IPS DF 6.9 (cell line): ENCODE results near the gene ACAA1.

Experiments
- DNase-seq: peaks from one replicate; pipeline ENCODE4 v3.0.0-alpha.2; 2013; ENCODE audit warnings: low read depth, low spot score
- H3K27ac ChIP-seq: one replicate; pipeline ENCODE4 v1.5.1; 2013; ENCODE audit warnings: low read length, control low read depth
- H3K27me3 ChIP-seq: 2 replicates; pipeline ENCODE4 v1.6.1; 2013; ENCODE audit warnings: mild to moderate bottlenecking, low read length; ENCODE audit not compliant: control insufficient read depth, insufficient read depth
- H3K36me3 ChIP-seq: 2 replicates; pipeline ENCODE4 v1.6.1; 2013; ENCODE audit warnings: low read length; ENCODE audit not compliant: control insufficient read depth, insufficient read depth
- H3K4me1 ChIP-seq: 2 replicates; pipeline ENCODE4 v1.6.1; 2013; ENCODE audit warnings: low read length; ENCODE audit not compliant: control insufficient read depth, insufficient read depth
- H3K4me3 ChIP-seq: 2 replicates; pipeline ENCODE4 v1.5.1; 2013; ENCODE audit warnings: mild to moderate bottlenecking, low read length
- H3K9me3 ChIP-seq: 2 replicates; pipeline ENCODE4 v1.6.1; 2013; ENCODE audit warnings: low read length, inconsistent platforms; ENCODE audit not compliant: control insufficient read depth, insufficient read depth
- WGBS: extraction: QIAGEN DNeasy Blood & Tissue Kit; methylation state at CpG from one replicate; pipeline ENCODE4 v1.1.7; 2013; ENCODE audit warnings: mixed read lengths, missing lambda C conversion rate; ENCODE audit not compliant: insufficient read length, insufficient coverage; 5-methylcytosine and 5-hydroxymethylcytosine counted together

Gene ACAA1

DNA sequence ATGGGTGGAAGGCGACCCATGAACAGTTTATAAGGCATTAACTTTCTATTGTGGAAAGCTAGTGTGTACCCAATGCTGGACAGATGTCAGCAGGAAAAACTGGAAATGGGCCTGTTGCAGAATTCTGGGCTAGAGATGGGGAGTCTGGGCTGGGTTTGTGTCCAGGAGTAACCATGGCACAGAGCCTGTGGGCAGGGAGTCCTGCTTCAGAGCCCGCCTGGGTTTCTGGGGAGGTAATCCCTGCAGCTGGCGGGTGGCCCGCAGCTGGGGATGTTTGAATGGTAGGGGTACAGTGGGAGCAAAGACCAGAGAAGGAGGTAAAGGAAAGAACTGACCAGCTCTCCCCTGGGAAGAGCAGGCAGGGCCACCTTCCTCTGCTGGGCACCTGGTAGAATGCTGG is 25.7 kb downstream of the ACAA1 start:
- no peak for DNase-seq
- H3K36me3 ChIP-seq = no peaks in the 10 kb centered on the region
- no CpG with 5 or more reads among the region's 4 CpGs for WGBS
- no peaks in the 10 kb centered on the region for H3K9me3 ChIP-seq
- no peak overlapping the region for H3K27ac ChIP-seq
- no peak overlapping the region for H3K4me3 ChIP-seq
- no peaks in the 10 kb centered on the region for H3K4me1 ChIP-seq
- no peaks in the 10 kb centered on the region for H3K27me3 ChIP-seq

DNA sequence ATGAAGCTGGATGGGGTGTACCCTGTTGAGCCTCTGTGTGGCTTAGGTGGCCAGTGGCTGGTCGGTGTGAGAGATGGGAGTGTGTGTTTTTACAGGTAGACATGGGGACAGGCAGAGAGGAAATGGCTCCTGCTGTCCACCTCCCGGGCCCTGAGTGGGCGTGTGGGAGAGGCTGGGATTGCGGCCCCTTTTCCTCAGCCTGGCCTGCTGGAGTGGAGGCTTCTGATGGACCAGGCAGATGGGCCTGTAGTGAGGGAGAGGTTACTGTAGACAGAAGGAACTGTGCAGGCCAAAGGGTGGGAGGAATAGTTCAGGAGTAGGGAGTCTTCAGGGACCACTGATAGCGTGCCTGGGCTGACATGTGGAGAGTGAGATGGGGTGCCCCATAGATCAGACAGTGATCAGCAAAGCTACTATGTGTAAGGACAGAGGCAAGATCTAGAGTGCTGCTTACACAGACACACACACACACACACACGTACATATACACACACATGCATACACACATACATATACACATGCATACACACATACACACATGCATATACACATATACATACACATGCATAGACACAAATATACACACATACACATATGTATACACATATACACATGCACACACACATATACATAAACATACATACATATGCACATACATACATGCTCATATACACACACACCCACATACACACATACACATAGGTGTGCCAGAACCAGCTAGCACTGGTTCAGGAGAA is 26.4 kb downstream of the ACAA1 start:
- no peak for DNase-seq
- Histone ChIP-seq H3K27me3 (no peaks in the 10 kb centered on the region), H3K4me1 (no peaks in the 10 kb centered on the region), H3K27ac (no peak overlapping the region), H3K9me3 (no peaks in the 10 kb centered on the region), H3K4me3 (no peak overlapping the region), H3K36me3 (no peaks in the 10 kb centered on the region)
- WGBS = no CpG with 5 or more reads among the region's 6 CpGs

DNA sequence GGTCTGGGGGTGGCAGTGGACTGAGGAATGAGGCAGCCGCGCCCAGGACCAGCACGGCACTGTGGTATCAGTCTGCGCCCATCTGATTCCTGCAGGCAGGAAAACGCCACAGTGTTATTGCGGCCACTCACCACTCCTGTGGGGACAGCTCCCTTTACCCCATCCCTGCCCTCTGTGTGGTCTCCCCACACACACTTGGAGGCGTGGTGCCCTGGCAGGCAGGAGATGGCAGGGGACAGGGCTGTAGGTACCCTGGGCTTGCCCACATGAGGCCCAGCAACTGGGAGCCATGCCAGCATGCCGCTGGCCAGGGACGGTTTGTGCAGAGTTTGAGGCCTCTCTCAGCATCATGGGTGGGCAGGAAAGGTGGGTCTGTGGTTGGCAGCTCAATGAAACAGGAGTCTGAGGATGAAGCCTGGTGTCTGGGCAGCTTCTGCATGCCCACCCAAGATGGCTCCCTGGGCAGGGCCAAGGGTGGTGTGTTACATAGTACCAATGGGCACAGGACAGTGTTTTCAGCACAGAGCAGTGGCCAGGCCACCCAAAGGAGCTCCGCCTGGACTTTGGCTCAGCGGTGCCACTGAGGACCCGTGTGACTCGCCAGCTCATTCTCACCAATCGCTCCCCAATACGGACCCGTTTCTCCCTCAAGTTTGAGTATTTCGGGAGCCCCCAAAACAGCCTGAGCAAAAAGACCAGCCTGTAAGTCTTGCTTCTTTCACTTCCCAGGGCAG is 27.2 kb downstream of the ACAA1 start:
- no peak overlapping the region for H3K27ac ChIP-seq
- no peaks in the 10 kb centered on the region for H3K4me1 ChIP-seq
- WGBS = no CpG with 5 or more reads among the region's 17 CpGs
- H3K9me3 ChIP-seq = no peaks in the 10 kb centered on the region
- DNase-seq = no peak
- no peaks in the 10 kb centered on the region for H3K27me3 ChIP-seq
- H3K36me3 ChIP-seq = no peaks in the 10 kb centered on the region
- H3K4me3 ChIP-seq = no peak overlapping the region

DNA sequence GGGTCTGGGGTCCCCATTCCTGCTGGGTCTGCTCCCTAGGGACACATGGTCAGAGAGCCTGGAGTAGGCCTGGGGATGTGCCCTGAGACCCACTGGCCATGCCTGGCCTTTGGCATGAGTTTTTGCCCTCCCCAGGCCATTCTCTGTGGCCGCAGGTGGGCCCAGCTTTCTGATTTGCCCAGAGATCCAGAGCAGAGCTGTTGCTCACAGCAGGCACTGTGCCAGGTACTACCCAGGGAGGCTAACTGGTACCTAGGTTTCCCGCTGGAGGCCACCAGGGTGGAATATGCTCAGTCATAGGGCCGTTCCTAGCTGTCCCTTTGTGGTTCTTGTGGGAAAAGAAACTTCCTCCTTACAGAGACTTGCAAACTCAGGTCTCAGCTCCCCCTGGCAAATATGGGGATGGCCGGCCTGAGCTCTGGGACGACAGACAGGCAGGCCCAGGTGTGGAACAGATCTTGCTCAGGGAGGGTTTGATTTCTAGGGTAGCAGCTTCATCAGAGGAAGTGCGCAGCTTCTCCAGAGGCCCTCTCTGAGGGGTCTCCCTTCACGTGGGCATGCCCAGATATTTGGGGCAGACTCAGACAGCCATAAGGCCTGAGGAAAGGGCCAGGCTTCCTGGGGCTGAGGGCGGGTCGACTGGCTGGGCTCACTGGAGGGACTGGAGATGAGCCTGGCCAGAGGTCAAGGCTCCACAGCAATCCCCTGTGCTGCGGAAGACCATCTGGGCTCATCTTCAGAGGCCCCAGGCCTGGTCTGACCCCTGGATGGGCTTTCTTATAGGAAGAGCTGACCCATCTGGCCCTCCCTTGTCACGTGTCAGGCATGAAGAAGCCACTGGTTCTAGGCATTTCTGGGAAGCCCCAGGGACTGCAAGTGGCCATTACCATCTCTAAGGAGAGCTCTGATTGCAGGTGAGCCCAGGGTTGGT is 28.0 kb downstream of the ACAA1 start:
- no peak for DNase-seq
- no peaks in the 10 kb centered on the region for H3K27me3 ChIP-seq
- no peaks in the 10 kb centered on the region for H3K9me3 ChIP-seq
- no CpG with 5 or more reads among the region's 11 CpGs for WGBS
- H3K27ac ChIP-seq = no peak overlapping the region
- H3K4me3 ChIP-seq = no peak overlapping the region
- no peaks in the 10 kb centered on the region for H3K36me3 ChIP-seq
- H3K4me1 ChIP-seq = no peaks in the 10 kb centered on the region

DNA sequence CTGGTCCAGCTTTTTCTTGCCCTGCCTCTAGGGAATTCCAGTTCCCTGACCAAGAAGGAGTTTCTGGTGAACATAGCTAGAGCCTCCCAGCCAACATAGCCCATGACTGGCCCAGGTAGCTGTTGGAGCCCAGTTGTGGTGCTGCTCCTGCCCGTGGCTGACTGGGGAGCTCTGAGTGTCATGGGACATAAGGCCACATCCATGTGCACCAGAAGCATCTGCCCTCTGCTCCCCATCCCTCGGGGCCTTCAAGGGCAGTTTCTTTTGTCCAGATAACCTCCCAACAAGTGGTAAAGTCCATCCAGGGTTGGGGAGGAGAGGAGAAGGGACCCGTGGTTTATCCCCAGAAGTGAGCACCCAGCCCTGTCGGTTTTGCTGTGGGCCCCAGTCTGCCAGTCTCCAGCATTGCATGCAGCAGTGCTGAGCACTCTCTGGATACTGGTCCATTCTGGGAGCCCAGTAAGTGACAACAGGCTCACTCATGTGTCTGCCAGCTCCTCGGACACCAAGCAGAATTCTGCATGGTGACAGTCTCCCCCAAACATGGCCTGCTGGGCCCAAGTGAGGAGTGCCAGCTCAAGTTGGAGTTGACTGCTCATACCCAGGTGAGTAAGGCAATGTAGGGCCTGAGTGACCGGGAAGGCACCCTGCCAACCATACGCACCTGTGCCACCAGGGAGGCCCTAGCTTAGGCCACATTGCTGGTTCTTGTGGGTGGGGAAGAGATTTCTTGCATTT is 28.8 kb downstream of the ACAA1 start:
- Histone ChIP-seq H3K9me3 (no peaks in the 10 kb centered on the region), H3K27me3 (no peaks in the 10 kb centered on the region), H3K4me1 (no peaks in the 10 kb centered on the region), H3K27ac (no peak overlapping the region), H3K4me3 (no peak overlapping the region), H3K36me3 (no peaks in the 10 kb centered on the region)
- no CpG with 5 or more reads among the region's 7 CpGs for WGBS
- no peak for DNase-seq

DNA sequence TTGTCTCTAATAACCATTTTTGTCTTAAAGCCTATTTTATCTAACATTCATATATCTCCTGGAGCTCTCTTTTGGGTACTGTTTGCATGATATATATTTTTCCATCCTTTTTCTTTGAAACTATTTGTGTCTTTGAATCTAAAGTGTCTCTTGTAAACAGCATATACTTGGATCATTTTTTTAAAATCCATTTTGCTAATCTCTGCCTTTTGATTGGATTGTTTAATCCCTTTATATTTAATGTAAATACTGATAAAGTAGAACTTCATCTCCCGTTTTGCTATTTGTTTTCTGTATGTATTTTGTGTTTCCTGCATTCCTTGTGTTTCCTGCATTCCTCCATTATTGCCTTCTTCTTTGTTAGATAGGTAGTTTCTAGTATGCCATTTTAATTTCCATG is 31.4 kb downstream of the ACAA1 start:
- DNase-seq = no peak
- Histone ChIP-seq H3K9me3 (no peaks in the 10 kb centered on the region), H3K36me3 (no peaks in the 10 kb centered on the region), H3K4me3 (no peak overlapping the region), H3K27me3 (no peaks in the 10 kb centered on the region), H3K4me1 (no peaks in the 10 kb centered on the region), H3K27ac (no peak overlapping the region)
- no CpG with 5 or more reads among the region's 1 CpG for WGBS

DNA sequence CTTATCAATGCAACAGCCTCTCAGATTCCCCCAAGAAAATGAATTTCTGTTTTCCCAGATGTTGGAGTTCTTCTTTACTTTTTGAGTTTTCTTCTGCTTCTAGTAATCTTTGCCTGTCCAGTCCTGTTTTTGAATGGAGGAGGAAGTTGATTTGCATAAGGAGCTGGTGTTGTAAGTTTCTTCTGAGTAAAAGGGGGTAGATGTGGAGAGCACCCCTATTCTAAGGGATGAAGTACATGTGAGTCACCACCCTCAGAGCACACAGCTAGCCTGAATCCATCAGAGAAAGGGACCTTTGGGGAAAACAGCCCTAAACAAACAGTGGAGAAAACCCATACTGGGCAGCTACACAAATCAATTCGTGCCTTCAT is 34.5 kb downstream of the ACAA1 start:
- no peaks in the 10 kb centered on the region for H3K36me3 ChIP-seq
- DNase-seq = no peak
- WGBS = no CpG with 5 or more reads among the region's 1 CpG
- H3K4me3 ChIP-seq = no peak overlapping the region
- H3K4me1 ChIP-seq = 0 out of 2 replicates have a peak, but pooled peaks cover 3% of the 10 kb centered on the region
- no peak overlapping the region for H3K27ac ChIP-seq
- H3K9me3 ChIP-seq = no peaks in the 10 kb centered on the region
- no peaks in the 10 kb centered on the region for H3K27me3 ChIP-seq

DNA sequence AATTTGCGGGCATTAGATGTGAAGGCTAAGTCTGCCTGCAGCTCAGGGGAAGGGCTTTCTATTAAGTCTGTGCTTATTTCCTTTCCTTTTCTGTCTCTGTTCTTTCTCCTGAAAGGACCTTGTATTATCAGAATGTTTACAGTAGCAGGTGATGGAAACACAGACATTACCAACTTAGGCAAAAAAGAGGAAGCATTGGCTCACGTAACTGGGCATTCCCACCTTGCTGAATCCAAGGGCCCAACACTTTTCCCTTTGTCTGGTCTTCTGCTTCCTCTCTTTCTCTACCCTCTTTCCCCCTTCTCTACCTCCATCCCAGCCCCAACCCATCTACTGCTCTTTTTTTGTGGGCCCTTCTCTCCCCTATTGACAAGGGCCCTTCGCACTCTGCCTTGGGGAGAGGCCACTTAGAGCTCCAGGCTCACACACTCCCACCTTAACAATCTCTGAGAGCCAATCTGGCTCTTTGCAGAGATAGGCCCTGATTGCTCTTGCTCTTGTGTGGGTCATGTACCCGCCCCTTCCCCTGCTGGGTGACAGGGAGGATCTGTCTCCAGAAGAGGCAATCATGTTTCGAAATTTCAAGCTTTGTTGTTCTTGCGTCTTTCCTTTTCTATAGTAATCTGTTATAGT is 35.0 kb downstream of the ACAA1 start:
- no peak overlapping the region for H3K27ac ChIP-seq
- H3K27me3 ChIP-seq = no peaks in the 10 kb centered on the region
- DNase-seq = no peak
- no peaks in the 10 kb centered on the region for H3K9me3 ChIP-seq
- 0 out of 2 replicates have a peak, but pooled peaks cover 3% of the 10 kb centered on the region for H3K4me1 ChIP-seq
- no peaks in the 10 kb centered on the region for H3K36me3 ChIP-seq
- no CpG with 5 or more reads among the region's 6 CpGs for WGBS
- no peak overlapping the region for H3K4me3 ChIP-seq

DNA sequence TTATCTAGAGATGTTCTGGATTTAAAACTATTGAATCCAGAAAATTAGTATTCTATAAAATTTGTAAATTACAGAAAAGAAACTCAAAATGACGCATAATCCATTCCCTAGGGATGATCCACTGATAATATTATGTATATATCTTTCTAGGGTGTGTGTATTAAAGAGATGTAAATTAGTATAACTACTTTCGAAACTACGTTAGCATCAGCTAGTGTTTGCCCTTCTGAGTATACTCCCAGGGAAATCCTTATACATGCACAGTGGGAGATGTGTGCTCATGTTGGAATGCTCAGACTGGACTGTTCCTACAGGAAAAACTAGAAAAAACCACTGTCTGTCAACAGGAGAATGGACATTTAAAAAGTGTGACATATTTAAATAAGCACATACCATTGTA is 36.4 kb downstream of the ACAA1 start:
- Histone ChIP-seq H3K36me3 (no peaks in the 10 kb centered on the region), H3K27me3 (no peaks in the 10 kb centered on the region), H3K9me3 (no peaks in the 10 kb centered on the region), H3K27ac (no peak overlapping the region), H3K4me1 (0 out of 2 replicates have a peak, but pooled peaks cover 3% of the 10 kb centered on the region), H3K4me3 (no peak overlapping the region)
- no peak for DNase-seq
- WGBS = no CpG with 5 or more reads among the region's 3 CpGs
